ENCODE results near the gene GARS1. TPM values are rescaled to one million over a fixed set of nuclear protein-coding genes. Genes with fewer than 3 reads are reported as not detected.

Gene GARS1
- polyA plus RNA-seq, 4 donors: 79.8 to 101 (median 88.6) TPM

GRCh38 chr7:30674420-30674819 lies 79.7 kb downstream of the GARS1 start:
- no peak for DNase-seq (ENCODE audit: low read depth in 4 of 4, low spot score in 3 of 4)

GRCh38 chr7:30674876-30675275 lies 80.2 kb downstream of the GARS1 start:
- no peak for DNase-seq (ENCODE audit: low read depth in 4 of 4, low spot score in 3 of 4)

- DNase-seq (ENCODE audit: low read depth in 4 of 4, low spot score in 3 of 4): no peak
Measured at GRCh38 chr7:30678805-30679204, 84.1 kb downstream of the GARS1 start.

GRCh38 chr7:30679664-30680063 lies 85.0 kb downstream of the GARS1 start:
- DNase-seq (ENCODE audit: low read depth in 4 of 4, low spot score in 3 of 4): no peak

GRCh38 chr7:30681331-30681797 lies 86.7 kb downstream of the GARS1 start:
- DNase-seq (ENCODE audit: low read depth in 4 of 4, low spot score in 3 of 4): no peak

GRCh38 chr7:30681815-30682211 lies 87.1 kb downstream of the GARS1 start:
- DNase-seq (ENCODE audit: low read depth in 4 of 4, low spot score in 3 of 4): no peak

- DNase-seq (ENCODE audit: low read depth in 4 of 4, low spot score in 3 of 4): no peak
Measured at GRCh38 chr7:30682212-30683083, 87.8 kb downstream of the GARS1 start, which contains the start of gene CRHR2. Gene CRHR2 (minus strand): TSS chr7:30682456. CDS start chr7:30682280, 176 bp downstream.

- no peak for DNase-seq (ENCODE audit: low read depth in 4 of 4, low spot score in 3 of 4)
Measured at GRCh38 chr7:30683306-30683705, 88.6 kb downstream of the GARS1 start.

Other genes starting within 250 kb of the GARS1 start
- gene NOD1, start 116.1 kb upstream of the GARS1 start, polyA plus RNA-seq (ENCODE audit: insufficient read length in 4 of 4): 10 to 100 TPM in 2 of 4 donors, 1 to 10 TPM in 2; 7.3 to 13.0 (median 10.1) TPM
- gene GGCT, start 90.0 kb upstream of the GARS1 start, polyA plus RNA-seq (ENCODE audit: insufficient read length in 4 of 4): 10 to 100 TPM; 40.8 to 88.1 (median 72.6) TPM
- under 1 TPM in 3 of 4 donors, not detected in 1; 0.10 to 0.13 (median 0.12) TPM for gene CRHR2, start 87.6 kb downstream of the GARS1 start, polyA plus RNA-seq (ENCODE audit: insufficient read length in 4 of 4)
- gene INMT, start 157.3 kb downstream of the GARS1 start, polyA plus RNA-seq (ENCODE audit: insufficient read length in 4 of 4): 10 to 100 TPM in 1 of 4 donors, 1 to 10 TPM in 3; 1.4 to 25.9 (median 2.4) TPM
- gene MINDY4, start 176.5 kb downstream of the GARS1 start, polyA plus RNA-seq (ENCODE audit: insufficient read length in 4 of 4): 10 to 100 TPM; 10.2 to 13.4 (median 10.6) TPM